GM19023 (cell line): Measurements from ENCODE around the gene CC2D2A.

ENCODE experiments used
- ATAC-seq: cut with Tn5 transposase; IDR thresholded peaks from one replicate; pipeline ENCODE4 v1.9.1; 2021; ENCODE audit warnings: mild to moderate bottlenecking, moderate library complexity; ENCODE audit not compliant: unreplicated experiment

CC2D2A gene

GRCh38 chr4:15552557-15553362 lies 83.1 kb downstream of the CC2D2A start:
- no peak for ATAC-seq

DNA sequence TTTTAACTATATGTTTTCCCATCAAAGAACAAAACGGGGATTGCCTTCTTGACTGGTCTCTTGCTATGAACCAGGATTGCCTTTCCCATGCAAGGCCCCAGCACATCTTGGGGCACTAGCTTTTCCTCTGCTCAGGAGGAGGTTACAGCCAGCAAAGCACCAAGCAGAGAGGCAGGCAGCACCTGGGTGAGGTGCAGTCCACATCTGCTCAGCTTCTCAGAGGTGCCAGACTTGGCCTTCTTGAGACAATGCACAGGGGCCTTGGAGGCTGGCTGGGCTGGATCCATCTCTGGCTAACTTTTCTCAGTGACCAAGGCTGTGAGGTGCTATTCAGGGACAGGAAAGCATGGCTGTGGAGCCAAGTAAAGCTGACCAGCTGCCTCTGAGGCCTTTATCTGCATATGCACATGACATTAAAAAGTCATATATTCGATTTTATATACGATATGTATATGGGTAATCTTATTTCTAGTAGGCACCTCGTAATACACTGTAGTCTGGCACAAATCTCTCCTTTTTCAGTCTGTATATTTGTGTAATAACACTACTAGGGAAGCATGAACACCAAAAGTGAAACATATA lies 86.9 kb downstream of the CC2D2A start:
- ATAC-seq, result no peak

DNA sequence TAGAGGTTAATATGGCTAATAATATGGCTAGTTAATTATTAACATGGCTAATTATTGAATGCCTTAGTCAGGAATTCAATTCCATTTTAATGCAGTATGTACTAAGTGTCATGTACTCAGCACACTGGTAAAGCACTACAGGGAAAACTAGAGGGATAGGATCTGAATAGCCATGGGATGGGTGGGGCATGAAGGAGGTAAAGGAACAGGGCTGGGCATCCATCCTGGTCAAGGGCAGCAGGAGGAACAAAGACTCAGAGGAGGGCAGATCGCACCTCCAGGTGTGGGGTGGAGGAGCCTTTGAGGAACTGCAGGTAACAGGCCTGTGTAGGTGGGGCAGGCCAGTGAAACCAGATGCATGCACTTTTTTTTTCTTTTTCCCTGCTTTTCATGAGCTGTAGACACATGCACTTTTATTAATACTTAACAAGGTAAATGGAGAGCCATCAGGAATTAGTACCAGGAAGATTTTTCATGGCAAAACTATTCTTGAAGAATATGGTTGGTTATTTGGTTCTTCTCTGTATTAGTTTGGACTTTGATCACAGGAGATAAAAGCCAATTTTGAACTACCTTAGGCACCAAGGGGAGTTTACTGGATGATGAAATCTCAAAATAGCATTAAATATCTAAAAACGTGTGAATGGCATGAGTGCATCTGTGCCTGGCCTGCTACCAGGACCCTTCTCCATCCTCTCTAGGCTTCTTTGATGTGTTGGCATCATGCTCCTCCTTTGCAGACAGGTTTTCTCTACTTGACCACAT lies 88.3 kb downstream of the CC2D2A start:
- no peak for ATAC-seq

DNA sequence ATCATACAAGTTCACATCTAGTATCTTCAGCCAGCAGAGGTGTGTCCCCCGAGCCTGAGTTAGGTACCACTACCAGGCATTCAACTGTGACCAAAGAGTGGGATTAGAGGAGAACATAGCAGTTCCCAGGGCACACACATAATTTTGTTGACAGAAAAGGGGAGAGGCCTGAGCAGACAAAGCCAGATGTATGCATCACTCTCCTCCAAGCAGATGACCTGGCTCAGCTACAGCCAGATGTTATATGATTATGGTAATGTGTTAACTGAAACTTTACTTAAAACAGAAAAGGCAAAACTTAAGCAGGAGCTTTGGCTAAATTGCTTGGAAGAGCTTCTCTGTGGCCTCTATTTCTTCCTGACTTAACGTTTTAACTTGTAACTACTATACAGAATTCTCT lies 88.9 kb downstream of the CC2D2A start:
- no peak for ATAC-seq

- no peak for ATAC-seq
Measured at GRCh38 chr4:15562114-15562513, 92.4 kb downstream of the CC2D2A start.

GRCh38 chr4:15562623-15563022 lies 92.9 kb downstream of the CC2D2A start:
- ATAC-seq, result no peak

- no peak for ATAC-seq
Measured at GRCh38 chr4:15563871-15564270, 94.2 kb downstream of the CC2D2A start.

- ATAC-seq, result no peak
Measured at GRCh38 chr4:15568821-15569220, 99.1 kb downstream of the CC2D2A start.

DNA sequence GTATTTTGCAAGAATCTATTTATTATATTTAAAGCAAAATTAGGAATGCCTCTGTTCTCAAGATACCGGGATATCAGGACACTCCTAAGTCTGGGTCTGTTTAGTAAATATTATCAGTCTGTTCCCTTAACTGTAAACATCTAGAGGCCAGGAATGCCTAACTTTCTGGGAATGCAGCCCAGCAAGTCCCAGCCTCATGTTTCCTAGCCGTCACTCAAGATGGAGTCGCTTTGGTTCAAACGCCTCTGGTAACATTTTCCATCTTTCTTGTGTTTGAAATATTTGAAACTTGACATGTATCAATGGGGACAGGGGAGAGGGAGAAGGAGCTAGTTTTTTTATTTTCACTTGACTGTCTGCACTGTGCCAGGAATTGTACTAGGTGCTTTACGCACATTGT lies 100.1 kb downstream of the CC2D2A start:
- ATAC-seq, result no peak

GRCh38 chr4:15575966-15576365 lies 106.3 kb downstream of the CC2D2A start:
- no peak for ATAC-seq

DNA sequence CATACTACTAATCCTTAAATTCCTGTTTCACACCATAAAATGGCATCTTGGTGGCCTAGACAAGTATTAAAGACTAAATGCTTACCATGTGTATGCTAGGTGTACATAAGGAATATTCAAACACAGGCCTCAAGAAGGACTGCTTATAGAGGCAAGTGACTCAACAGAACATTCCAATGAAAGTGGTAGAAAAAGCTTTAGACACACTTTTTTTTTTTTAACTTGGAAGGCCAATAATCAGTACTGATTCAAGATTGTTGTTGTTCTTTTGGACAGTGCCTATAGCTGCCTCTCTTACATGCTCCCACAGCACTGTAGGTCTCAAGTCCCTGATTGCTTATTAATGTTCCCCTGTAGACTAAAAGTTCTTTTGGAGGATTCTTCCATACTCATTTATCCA lies 107.8 kb downstream of the CC2D2A start:
- ATAC-seq, result no peak

- ATAC-seq, result no peak
Measured at GRCh38 chr4:15584785-15585184, 115.1 kb downstream of the CC2D2A start.

DNA sequence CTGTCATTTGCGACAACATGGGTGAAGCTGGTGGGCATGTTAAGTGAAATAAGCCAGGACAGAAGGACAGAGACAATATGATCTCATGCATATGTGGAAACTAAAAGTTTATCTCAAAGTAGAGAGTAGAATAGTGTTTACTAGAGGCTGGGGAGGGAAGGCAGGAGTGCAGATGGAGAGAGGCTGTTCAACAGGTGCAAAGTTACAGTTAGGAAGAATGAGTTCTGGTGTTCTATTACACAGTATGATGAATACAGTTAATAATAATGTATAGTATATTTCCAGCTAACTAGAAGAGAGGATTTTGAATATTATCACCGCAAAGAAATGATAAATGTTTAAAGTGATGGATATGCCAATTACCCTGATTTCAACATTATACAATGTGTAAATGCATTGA lies 115.6 kb downstream of the CC2D2A start:
- no peak for ATAC-seq

- no peak for ATAC-seq
Measured at GRCh38 chr4:15586066-15586465, 116.4 kb downstream of the CC2D2A start.

GRCh38 chr4:15587649-15588048 lies 118.0 kb downstream of the CC2D2A start:
- no peak for ATAC-seq

- ATAC-seq, result no peak
Measured at GRCh38 chr4:15592799-15593198, 123.1 kb downstream of the CC2D2A start.

GRCh38 chr4:15598644-15599043 lies 129.0 kb downstream of the CC2D2A start:
- no peak for ATAC-seq

- ATAC-seq, result no peak
Measured at GRCh38 chr4:15600176-15600575, 130.5 kb downstream of the CC2D2A start.

- no peak for ATAC-seq
Measured at GRCh38 chr4:15601862-15602261, 132.2 kb downstream of the CC2D2A start.

- no peak for ATAC-seq
Measured at GRCh38 chr4:15605537-15605936, 135.9 kb downstream of the CC2D2A start.

DNA sequence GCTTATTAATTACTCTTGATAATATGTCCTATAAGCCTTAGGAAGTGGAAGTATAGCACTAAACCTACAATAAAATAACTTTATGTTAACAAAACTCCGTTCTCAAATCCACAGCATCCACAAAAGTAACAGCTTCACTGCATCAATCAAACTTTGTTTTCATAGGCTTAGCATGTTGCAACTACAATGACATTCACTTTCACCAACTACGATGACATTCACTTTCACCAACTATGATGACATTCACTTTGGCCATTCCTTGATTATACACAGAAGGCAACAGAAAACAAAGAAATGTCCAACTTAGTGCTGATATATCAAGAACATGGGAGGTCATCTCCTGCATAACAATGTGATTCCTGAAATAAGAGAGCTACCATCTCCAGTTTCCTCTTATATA lies 141.2 kb downstream of the CC2D2A start:
- no peak for ATAC-seq

DNA sequence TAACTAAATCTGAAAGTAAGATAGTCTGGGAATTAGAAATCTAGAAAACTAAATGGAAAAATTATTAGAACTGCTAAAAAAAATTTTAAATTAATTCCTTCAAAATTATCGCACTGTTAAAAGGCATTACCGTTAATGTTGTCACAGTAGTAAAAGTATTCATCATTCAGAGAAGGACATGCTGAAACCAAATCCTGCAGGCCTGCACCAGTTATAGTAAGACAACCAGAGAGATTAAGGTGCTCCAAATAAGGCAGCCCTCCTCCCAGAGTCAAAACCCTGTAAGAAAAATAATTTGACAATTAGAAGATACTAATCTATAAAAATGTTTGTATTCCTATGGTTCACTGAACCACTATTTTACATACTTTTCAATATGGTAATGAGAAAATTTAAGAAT lies 142.5 kb downstream of the CC2D2A start:
- no peak for ATAC-seq
